Mesothelial cell of epicardium (in vitro differentiated cells): ENCODE results near the gene GLT1D1. TPM values are rescaled to one million over a fixed set of nuclear protein-coding genes. Genes with fewer than 3 reads are reported as not detected.

Experiments
- DNase-seq, 2 experiments: peaks; one replicate each; pipeline ENCODE4 v3.0.0; 2021; ENCODE audit warnings: low spot score in 2 of 2; ENCODE audit not compliant: unreplicated experiment in 2 of 2
- H3K27ac Mint-ChIP-seq: 2 replicates; pipeline ENCODE4 v1.8.0; 2021; ENCODE audit warnings: mixed read lengths
- H3K27me3 Mint-ChIP-seq: 2 replicates; pipeline ENCODE4 v1.8.0; 2021; ENCODE audit warnings: low read depth, mixed read lengths
- H3K36me3 Mint-ChIP-seq: 2 replicates; pipeline ENCODE4 v1.8.0; 2021; ENCODE audit warnings: mixed read lengths
- H3K4me1 Mint-ChIP-seq: 2 replicates; pipeline ENCODE4 v1.8.0; 2021; ENCODE audit warnings: mixed read lengths
- H3K4me3 Mint-ChIP-seq: 2 replicates; pipeline ENCODE4 v1.8.0; 2021; ENCODE audit warnings: mild to moderate bottlenecking, moderate library complexity, mixed read lengths
- H3K9me3 Mint-ChIP-seq: 2 replicates; pipeline ENCODE4 v1.8.0; 2021; ENCODE audit warnings: mixed read lengths
- total RNA-seq: library from RNA; stranded (reverse); gene quantifications from 3 replicates; pipeline ENCODE4 v1.2.1, GENCODE V29; 2021
- TF ChIP-seq, protein P1 (sequence below): fragments of 200-600 bp; sonication (generic); IDR thresholded peaks from one replicate; pipeline ENCODE4 v1.5.0; 2021; ENCODE audit warnings: antibody characterized with exemption; ENCODE audit not compliant: unreplicated experiment

The GLT1D1 gene
- total RNA-seq, 1 donor from 2014 or later, result 1.3 TPM

DNA sequence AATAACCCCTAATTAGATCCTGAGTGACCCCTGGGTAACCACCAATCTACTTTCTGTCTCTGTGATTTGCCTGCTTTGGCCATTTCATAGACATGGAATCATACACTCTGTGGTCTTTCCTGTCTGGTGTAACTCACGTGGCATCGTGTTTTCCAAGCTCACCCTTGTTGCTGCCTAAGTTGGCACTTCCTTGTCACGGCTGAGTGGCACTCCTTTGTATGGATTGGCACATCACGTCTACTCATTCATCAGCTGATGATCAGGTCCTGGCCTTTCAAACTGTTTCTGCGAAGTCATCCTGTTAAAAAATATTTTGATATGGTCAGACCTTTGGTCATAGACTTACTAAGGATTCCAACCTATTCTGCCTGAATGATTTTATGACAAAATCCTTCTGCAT lies 87.7 kb downstream of the GLT1D1 start:
- Mint-ChIP-seq H3K36me3 (no peaks in the 10 kb centered on the region), H3K9me3 (no peaks in the 10 kb centered on the region), H3K4me1 (no peaks in the 10 kb centered on the region), H3K4me3 (no peak overlapping the region), H3K27me3 (peaks cover 12% of the 10 kb centered on the region), H3K27ac (no peak overlapping the region)
- TF ChIP-seq, protein P1, sequence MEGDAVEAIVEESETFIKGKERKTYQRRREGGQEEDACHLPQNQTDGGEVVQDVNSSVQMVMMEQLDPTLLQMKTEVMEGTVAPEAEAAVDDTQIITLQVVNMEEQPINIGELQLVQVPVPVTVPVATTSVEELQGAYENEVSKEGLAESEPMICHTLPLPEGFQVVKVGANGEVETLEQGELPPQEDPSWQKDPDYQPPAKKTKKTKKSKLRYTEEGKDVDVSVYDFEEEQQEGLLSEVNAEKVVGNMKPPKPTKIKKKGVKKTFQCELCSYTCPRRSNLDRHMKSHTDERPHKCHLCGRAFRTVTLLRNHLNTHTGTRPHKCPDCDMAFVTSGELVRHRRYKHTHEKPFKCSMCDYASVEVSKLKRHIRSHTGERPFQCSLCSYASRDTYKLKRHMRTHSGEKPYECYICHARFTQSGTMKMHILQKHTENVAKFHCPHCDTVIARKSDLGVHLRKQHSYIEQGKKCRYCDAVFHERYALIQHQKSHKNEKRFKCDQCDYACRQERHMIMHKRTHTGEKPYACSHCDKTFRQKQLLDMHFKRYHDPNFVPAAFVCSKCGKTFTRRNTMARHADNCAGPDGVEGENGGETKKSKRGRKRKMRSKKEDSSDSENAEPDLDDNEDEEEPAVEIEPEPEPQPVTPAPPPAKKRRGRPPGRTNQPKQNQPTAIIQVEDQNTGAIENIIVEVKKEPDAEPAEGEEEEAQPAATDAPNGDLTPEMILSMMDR, result no peak
- DNase-seq, result no peak

DNA sequence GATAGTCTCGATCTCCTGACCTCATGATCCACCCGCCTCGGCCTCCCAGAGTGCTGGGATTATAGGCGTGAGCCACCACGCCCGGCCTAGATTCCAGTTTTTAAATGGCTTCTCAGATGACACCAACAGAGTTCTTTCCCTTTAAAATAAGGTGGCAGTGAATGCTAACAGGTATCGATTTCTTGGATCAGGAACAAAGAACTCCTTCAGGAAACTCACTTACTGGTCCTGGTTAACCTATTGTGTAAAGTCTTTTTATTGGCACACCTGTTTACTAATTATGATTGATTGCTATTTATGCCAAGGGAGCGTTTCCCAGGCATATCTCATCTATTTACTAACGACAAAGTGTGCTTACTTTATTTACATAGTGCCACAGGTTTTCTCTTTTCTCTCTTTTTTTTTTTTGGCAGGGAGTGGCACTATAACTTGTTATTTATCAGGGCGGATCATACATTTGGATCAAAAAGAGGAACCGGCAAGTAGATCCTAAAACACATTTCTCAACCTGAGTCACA lies 89.7 kb downstream of the GLT1D1 start:
- TF ChIP-seq, protein P1, result no peak
- Mint-ChIP-seq H3K36me3 (no peaks in the 10 kb centered on the region), H3K4me3 (no peak overlapping the region), H3K9me3 (no peaks in the 10 kb centered on the region), H3K4me1 (no peaks in the 10 kb centered on the region), H3K27me3 (peaks cover 2% of the 10 kb centered on the region), H3K27ac (no peak overlapping the region)
- DNase-seq, result no peak

DNA sequence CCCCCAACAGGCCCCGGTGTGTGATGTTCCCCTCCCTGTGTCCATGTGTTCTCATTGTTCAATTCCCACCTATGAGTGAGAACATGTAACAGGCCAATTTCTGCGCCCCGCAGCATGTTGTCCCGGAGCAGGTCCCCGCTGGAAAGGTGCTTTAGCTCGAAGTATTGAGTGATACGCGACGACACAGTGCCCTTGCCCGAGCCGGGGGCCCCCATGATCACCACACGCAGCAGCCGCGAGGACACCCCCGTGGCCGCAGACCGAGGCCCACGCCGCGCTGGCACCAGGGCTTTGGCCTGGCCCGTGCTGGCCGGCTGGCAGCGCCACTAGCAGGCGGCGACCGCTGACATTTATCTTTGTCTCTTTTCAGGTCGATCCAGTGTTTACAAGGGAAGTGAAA lies 91.7 kb downstream of the GLT1D1 start:
- Mint-ChIP-seq H3K4me1 (no peaks in the 10 kb centered on the region), H3K9me3 (no peaks in the 10 kb centered on the region), H3K27ac (no peak overlapping the region), H3K27me3 (peaks cover 2% of the 10 kb centered on the region), H3K36me3 (no peaks in the 10 kb centered on the region), H3K4me3 (no peak overlapping the region)
- no peak for DNase-seq
- TF ChIP-seq, protein P1, result no peak

DNA sequence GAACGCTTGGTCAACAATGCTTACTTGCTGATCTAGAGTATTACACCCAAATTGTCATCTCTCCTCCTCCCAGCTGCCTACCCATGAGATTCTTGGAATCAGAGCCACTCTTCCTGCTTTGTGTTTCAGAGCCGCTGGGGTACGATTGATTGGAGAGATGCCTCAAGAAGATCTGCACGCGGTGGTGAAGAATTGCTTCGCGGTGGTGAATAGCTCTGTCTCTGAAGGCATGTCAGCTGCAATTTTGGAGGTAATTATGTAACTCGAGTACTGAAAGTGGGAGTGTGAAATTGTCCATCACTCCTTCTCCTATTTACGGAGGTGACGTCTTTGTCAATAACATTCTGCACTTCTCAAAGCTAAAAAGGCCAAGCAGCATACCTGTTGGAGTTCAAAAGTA lies 93.9 kb downstream of the GLT1D1 start:
- H3K36me3 Mint-ChIP-seq, result no peaks in the 10 kb centered on the region
- no peak overlapping the region for H3K27ac Mint-ChIP-seq
- H3K4me1 Mint-ChIP-seq, result no peaks in the 10 kb centered on the region
- no peaks in the 10 kb centered on the region for H3K27me3 Mint-ChIP-seq
- no peak for DNase-seq
- no peaks in the 10 kb centered on the region for H3K9me3 Mint-ChIP-seq
- TF ChIP-seq, protein P1, result no peak
- no peak overlapping the region for H3K4me3 Mint-ChIP-seq

GRCh38 chr12:128949086-128949485 lies 95.8 kb downstream of the GLT1D1 start:
- no peak overlapping the region for H3K27ac Mint-ChIP-seq
- H3K36me3 Mint-ChIP-seq, result no peaks in the 10 kb centered on the region
- no peak for DNase-seq
- TF ChIP-seq, protein P1, result no peak
- H3K4me3 Mint-ChIP-seq, result no peak overlapping the region
- no peaks in the 10 kb centered on the region for H3K9me3 Mint-ChIP-seq
- H3K27me3 Mint-ChIP-seq, result no peaks in the 10 kb centered on the region
- no peaks in the 10 kb centered on the region for H3K4me1 Mint-ChIP-seq

DNA sequence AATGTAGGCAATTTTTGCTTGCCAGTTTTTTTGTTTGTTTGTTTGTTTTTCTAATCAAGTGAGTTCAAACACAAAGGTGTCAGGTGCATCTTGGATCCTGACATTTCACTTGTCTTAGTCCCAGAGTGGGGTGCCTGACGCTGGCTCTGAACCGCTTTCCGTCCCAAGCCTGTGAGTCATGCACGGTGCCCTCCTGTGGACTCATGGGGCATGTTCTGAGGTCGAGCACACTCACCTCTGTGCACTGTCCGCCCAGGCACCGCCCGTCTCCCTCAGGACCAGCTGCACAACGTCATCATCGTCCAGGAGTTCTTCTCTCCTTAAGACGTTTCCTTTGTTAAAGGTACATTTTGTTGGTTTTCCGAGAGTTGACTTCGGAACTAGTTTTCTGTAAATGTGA lies 98.2 kb downstream of the GLT1D1 start:
- peaks cover 4% of the 10 kb centered on the region for H3K27me3 Mint-ChIP-seq
- no peaks in the 10 kb centered on the region for H3K36me3 Mint-ChIP-seq
- no peaks in the 10 kb centered on the region for H3K4me1 Mint-ChIP-seq
- no peaks in the 10 kb centered on the region for H3K9me3 Mint-ChIP-seq
- H3K4me3 Mint-ChIP-seq, result no peak overlapping the region
- TF ChIP-seq, protein P1, result no peak
- DNase-seq, result no peak
- no peak overlapping the region for H3K27ac Mint-ChIP-seq
